ENCODE results near the gene TFEC.
"Not testable (repeated sequence)": the region's sequence is repeated elsewhere in the genome, so short reads cannot be mapped to it uniquely, and the experiment has no call there.

TFEC gene

GRCh38 chr7:116030651-116031276, at the start of gene TFEC:
Gene TFEC, minus strand, starts transcription at chr7:116030763. Its CDS starts 46,322 bp downstream, at chr7:115984441.
- DNase-seq, result no peak

- no peak for DNase-seq
Observed at GRCh38 chr7:116075351-116076145, 45.0 kb upstream of the TFEC start.

GRCh38 chr7:116071629-116072028, 41.1 kb upstream of the TFEC start:
- peak; percentile 0 for DNase-seq

- DNase-seq, result no peak
Observed at GRCh38 chr7:116064179-116064578, 33.6 kb upstream of the TFEC start.

- DNase-seq, result no peak
Observed at GRCh38 chr7:116062666-116063065, 32.1 kb upstream of the TFEC start.

GRCh38 chr7:116052006-116052405, 21.4 kb upstream of the TFEC start:
- DNase-seq, result no peak

- DNase-seq, result not testable (repeated sequence)
Observed at GRCh38 chr7:116047261-116047660, 16.7 kb upstream of the TFEC start.

- DNase-seq, result no peak
Observed at GRCh38 chr7:116045532-116045931, 15.0 kb upstream of the TFEC start.

GRCh38 chr7:116041615-116042014, 11.1 kb upstream of the TFEC start:
- no peak for DNase-seq

- DNase-seq, result no peak
Observed at GRCh38 chr7:116037401-116037800, 6.8 kb upstream of the TFEC start.

- DNase-seq, result no peak
Observed at GRCh38 chr7:116034411-116034810, 3.8 kb upstream of the TFEC start.

GRCh38 chr7:116032886-116033285, 2.3 kb upstream of the TFEC start:
- no peak for DNase-seq

GRCh38 chr7:116028787-116029186, 1.8 kb downstream of the TFEC start:
- no peak for DNase-seq

GRCh38 chr7:116027786-116028185, 2.8 kb downstream of the TFEC start:
- DNase-seq, result no peak

GRCh38 chr7:116024826-116025809, 5.4 kb downstream of the TFEC start:
- no peak for DNase-seq

- no peak for DNase-seq
Observed at GRCh38 chr7:116021237-116021636, 9.3 kb downstream of the TFEC start.

- no peak for DNase-seq
Observed at GRCh38 chr7:116018731-116019130, 11.8 kb downstream of the TFEC start.

GRCh38 chr7:116013675-116014074, 16.9 kb downstream of the TFEC start:
- no peak for DNase-seq

GRCh38 chr7:116011584-116011983, 19.0 kb downstream of the TFEC start:
- DNase-seq, result no peak

GRCh38 chr7:116004762-116005161, 25.8 kb downstream of the TFEC start:
- not testable (repeated sequence) for DNase-seq

GRCh38 chr7:115997221-115997620, 33.3 kb downstream of the TFEC start:
- no peak for DNase-seq

- no peak for DNase-seq
Observed at GRCh38 chr7:115995701-115996100, 34.9 kb downstream of the TFEC start.

- DNase-seq, result no peak
Observed at GRCh38 chr7:115988401-115988800, 42.2 kb downstream of the TFEC start.
